Activated CD4-positive, alpha-beta memory T cell treated with anti-CD3 and anti-CD28 coated beads for 36 hours (primary cell): ENCODE data around the gene WNT1. TPM values are rescaled to one million over a fixed set of nuclear protein-coding genes. Genes with fewer than 3 reads are reported as not detected.
A peak's percentile ranks its signal among the peaks of the same experiment; 100 is the strongest.

Experiments
- CTCF ChIA-PET: fragments of 350-600 bp; sonication (Branson Sonifier 250); formaldehyde crosslinking; loops from one replicate; lab custom pipeline; 2021; ENCODE audit warnings: antibody characterized with exemption, inconsistent platforms; lab: Charles Lee
- POLR2A ChIA-PET: fragments of 350-600 bp; sonication (Branson Sonifier 250); formaldehyde crosslinking; loops from one replicate; lab custom pipeline; 2021; ENCODE audit warnings: antibody characterized with exemption; lab: Charles Lee
- DNase-seq: peaks from one replicate; pipeline ENCODE4 v3.0.0-alpha.2; 2020
- H3K27ac Mint-ChIP-seq: one replicate; pipeline ENCODE4 v1.8.0; 2021; ENCODE audit warnings: mixed read lengths
- H3K27me3 Mint-ChIP-seq: one replicate; pipeline ENCODE4 v1.8.0; 2021; ENCODE audit warnings: mixed read lengths
- H3K36me3 Mint-ChIP-seq: one replicate; pipeline ENCODE4 v1.8.0; 2021; ENCODE audit warnings: mixed read lengths
- H3K4me1 Mint-ChIP-seq: one replicate; pipeline ENCODE4 v1.8.0; 2021; ENCODE audit warnings: low read depth, mixed read lengths
- H3K4me3 Mint-ChIP-seq: one replicate; pipeline ENCODE4 v1.8.0; 2021; ENCODE audit warnings: mild to moderate bottlenecking, mixed read lengths
- H3K9me3 Mint-ChIP-seq: one replicate; pipeline ENCODE4 v1.8.0; 2021; ENCODE audit warnings: mixed read lengths
- intact Hi-C: fragments of 100-400 bp; cut with micrococcal nuclease; formaldehyde crosslinking; loops from one replicate; pipeline ENCODE4 v1.15.1; 2023
- total RNA-seq, 2 experiments: library from RNA; stranded (reverse); gene quantifications; one replicate each; pipeline ENCODE4 v1.2.3, GENCODE V29; 2021

WNT1 gene
- total RNA-seq, 2 experiments from 2014 or later = not detected

- peaks cover 52% of the 10 kb centered on the region for H3K4me1 Mint-ChIP-seq
- ChIA-PET CTCF (interaction anchor here (3.6 to 13.5 kb wide), 3 partner anchors 14 to 24 kb away, joined by 12 to 202 read pairs (median 168); partner anchors contain the start of genes ARF3, DDN and WNT10B), POLR2A (interaction anchor here (0.8 kb wide), 1 partner anchor 13 kb away, joined by 3 read pairs; no protein-coding TSS in a partner anchor)
- peak overlapping the region; percentile 44 for H3K4me3 Mint-ChIP-seq
- peak overlapping the region; percentile 19 for H3K27ac Mint-ChIP-seq
- peaks cover 46% of the 10 kb centered on the region for H3K27me3 Mint-ChIP-seq
- H3K9me3 Mint-ChIP-seq = no peaks in the 10 kb centered on the region
- no peak for DNase-seq
- intact Hi-C loops = loop anchor here (1.0 to 5.0 kb wide), 2 partner anchors 111 to 128 kb away; partner anchors contain the start of gene DHH
- no peaks in the 10 kb centered on the region for H3K36me3 Mint-ChIP-seq
These were observed 3.6 kb downstream of the WNT1 start for GRCh38 chr12:48981757-48982157.

- intact Hi-C loops = loop anchor here (5.0 kb wide), 1 partner anchor 110 kb away; the partner anchor contains the start of gene DHH
- Mint-ChIP-seq H3K27me3 (peaks cover 45% of the 10 kb centered on the region), H3K4me1 (peaks cover 44% of the 10 kb centered on the region), H3K4me3 (no peak overlapping the region), H3K36me3 (no peaks in the 10 kb centered on the region), H3K27ac (no peak overlapping the region), H3K9me3 (no peaks in the 10 kb centered on the region)
- POLR2A ChIA-PET = interaction anchor here (0.8 kb wide), 1 partner anchor 14 kb away, joined by 3 read pairs; no protein-coding TSS in a partner anchor
- CTCF ChIA-PET = interaction anchor here (0.6 to 13.5 kb wide), 8 partner anchors 15 to 131 kb away, joined by 3 to 202 read pairs (median 4); partner anchors contain the start of genes ARF3, DDN, DDX23 and WNT10B
- DNase-seq = no peak
These were observed 4.4 kb downstream of the WNT1 start for GRCh38 chr12:48982397-48983080.

DNA sequence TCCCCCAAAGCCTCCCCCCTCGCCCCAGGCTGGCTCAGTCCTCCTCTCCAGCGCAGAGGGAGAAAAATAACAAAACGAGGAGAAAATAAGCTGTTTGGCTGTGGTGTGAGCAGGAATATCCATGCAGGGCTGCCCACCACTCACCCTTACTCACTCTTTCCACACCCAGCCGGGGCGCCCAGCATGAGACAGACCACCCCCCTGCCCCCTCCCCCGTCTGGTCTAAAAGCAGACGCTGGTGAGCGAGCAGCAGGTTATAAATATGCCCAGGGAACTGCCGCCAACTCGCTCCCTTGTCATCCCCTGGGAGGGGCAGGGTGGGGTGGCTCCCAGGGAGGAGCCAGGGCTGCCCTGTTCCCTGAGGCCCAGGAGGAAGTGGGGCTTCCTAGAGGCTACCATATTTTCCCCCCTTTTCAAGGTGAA lies 7.4 kb downstream of the WNT1 start:
- Mint-ChIP-seq H3K9me3 (no peaks in the 10 kb centered on the region), H3K27me3 (peaks cover 42% of the 10 kb centered on the region), H3K36me3 (no peaks in the 10 kb centered on the region), H3K4me3 (no peak overlapping the region), H3K4me1 (peaks cover 24% of the 10 kb centered on the region), H3K27ac (no peak overlapping the region)
- POLR2A ChIA-PET = no interaction called here
- intact Hi-C loops = no loop called here
- CTCF ChIA-PET = interaction anchor here (1.3 to 13.5 kb wide), 6 partner anchors 7 to 113 kb away, joined by 3 to 202 read pairs (median 56); partner anchors contain the start of genes ARF3, DDN, WNT1 and WNT10B
- DNase-seq = no peak

DNA sequence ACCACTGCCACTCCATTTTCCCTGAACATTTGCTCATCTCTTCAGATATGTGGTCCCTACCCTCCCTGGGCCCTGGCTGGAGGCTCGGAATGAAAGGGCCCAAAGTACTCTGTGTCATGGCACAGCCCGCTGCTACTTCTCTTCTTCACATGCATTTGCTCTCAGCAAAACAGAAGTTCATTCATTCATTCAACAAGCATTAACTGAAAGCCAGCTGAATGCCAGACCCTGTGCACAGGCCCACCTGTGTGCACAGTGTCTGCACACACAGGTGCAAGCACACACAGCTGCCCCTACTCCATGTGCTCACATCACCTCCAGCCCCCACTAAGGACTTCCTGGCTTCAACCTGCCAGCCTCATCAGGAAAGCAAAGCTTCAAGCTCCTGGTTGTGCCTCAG lies 7.8 kb downstream of the WNT1 start:
- CTCF ChIA-PET = interaction anchor here (0.7 to 13.5 kb wide), 9 partner anchors 8 to 133 kb away, joined by 3 to 202 read pairs (median 31); partner anchors contain the start of genes ARF3, DDN, WNT1 and WNT10B
- Mint-ChIP-seq H3K27me3 (peaks cover 38% of the 10 kb centered on the region), H3K9me3 (no peaks in the 10 kb centered on the region), H3K36me3 (no peaks in the 10 kb centered on the region), H3K27ac (no peak overlapping the region), H3K4me3 (no peak overlapping the region), H3K4me1 (peaks cover 20% of the 10 kb centered on the region)
- intact Hi-C loops = no loop called here
- POLR2A ChIA-PET = no interaction called here
- DNase-seq = no peak

DNA sequence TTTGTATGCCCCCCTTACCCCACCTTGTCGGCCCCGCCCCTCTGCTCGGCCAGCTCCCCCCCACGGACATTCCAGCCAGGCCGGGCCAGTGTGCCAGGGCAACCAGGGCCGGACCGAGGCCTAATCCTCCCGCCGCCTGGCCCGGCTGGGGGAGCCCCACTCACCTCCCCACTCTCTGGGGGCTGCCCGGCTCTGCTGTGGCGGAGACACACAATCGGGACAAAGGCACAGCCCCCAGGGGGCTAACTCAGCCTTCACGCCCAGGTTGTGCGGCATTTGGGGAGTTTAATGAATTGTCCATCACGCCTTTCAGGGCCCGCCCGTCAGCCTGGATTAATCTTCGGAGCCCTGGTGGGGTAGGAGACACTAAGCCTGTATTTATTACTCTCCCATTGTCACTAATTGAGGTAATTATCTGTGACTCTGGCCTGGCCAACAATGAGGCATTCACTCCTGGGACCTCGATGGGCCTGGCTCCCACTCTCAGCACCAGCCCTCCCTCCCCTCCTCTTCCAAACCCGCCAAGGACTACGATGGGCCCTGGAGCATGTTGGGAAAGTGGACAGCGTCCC lies 8.7 kb downstream of the WNT1 start:
- ChIA-PET POLR2A (no interaction called here), CTCF (interaction anchor here (0.7 to 13.5 kb wide), 10 partner anchors 9 to 134 kb away, joined by 3 to 202 read pairs (median 32); partner anchors contain the start of genes ARF3, DDN, WNT1 and WNT10B)
- H3K4me3 Mint-ChIP-seq = no peak overlapping the region
- H3K27me3 Mint-ChIP-seq = peaks cover 30% of the 10 kb centered on the region
- peaks cover 12% of the 10 kb centered on the region for H3K4me1 Mint-ChIP-seq
- no peaks in the 10 kb centered on the region for H3K36me3 Mint-ChIP-seq
- no peaks in the 10 kb centered on the region for H3K9me3 Mint-ChIP-seq
- DNase-seq = no peak
- H3K27ac Mint-ChIP-seq = no peak overlapping the region
- intact Hi-C loops = no loop called here

DNA sequence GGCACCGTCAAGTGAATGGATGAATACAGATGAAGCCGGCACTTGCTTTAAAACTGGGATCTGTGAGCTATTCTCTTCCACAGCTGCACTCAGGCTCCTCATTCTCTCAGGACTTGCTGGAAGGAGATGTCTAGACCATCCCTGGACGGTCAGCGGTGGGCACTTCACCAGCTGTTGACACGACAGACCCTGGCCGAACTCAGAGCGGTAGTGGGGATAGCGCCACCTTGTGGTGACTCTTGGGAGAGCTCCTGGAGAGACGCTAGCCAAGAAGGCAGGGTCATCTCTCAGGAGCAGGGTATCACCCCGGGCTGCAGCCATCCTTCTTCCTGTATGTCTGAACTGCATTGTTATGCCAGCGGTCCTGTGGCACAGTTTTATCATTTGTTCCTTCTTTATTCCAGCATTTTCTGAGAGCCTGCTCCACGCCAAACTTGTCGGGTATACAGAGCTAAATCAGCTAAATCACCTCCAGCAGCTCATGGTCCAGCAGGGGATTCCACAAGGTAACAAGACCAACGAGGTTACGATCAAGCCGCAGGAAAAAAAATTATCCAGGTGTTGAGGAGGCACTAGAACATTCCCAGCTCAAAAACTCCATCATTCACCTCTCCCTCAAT lies 10.0 kb downstream of the WNT1 start:
- intact Hi-C loops = loop anchor here (2.0 kb wide), 1 partner anchor 135 kb away; the partner anchor contains the start of gene DDX23
- Mint-ChIP-seq H3K9me3 (no peaks in the 10 kb centered on the region), H3K36me3 (no peaks in the 10 kb centered on the region), H3K27me3 (peaks cover 24% of the 10 kb centered on the region), H3K27ac (no peak overlapping the region), H3K4me1 (peaks cover 5% of the 10 kb centered on the region), H3K4me3 (no peak overlapping the region)
- CTCF ChIA-PET = interaction anchor here (0.6 to 13.5 kb wide), 65 partner anchors 10 to 446 kb away, joined by 3 to 202 read pairs (median 5); partner anchors contain the start of genes ARF3, DDN, DDX23 and DHH
- POLR2A ChIA-PET = interaction anchor here (0.7 to 0.9 kb wide), 3 partner anchors 10 to 35 kb away, joined by 3 read pairs; partner anchors contain the start of gene WNT1
- peak; percentile 86 for DNase-seq

- Mint-ChIP-seq H3K9me3 (no peaks in the 10 kb centered on the region), H3K27me3 (peaks cover 38% of the 10 kb centered on the region), H3K4me1 (peaks cover 11% of the 10 kb centered on the region), H3K36me3 (no peaks in the 10 kb centered on the region), H3K4me3 (no peak overlapping the region), H3K27ac (no peak overlapping the region)
- DNase-seq = no peak
- intact Hi-C loops = no loop called here
- POLR2A ChIA-PET = no interaction called here
- CTCF ChIA-PET = interaction anchor here (0.7 to 1.7 kb wide), 5 partner anchors 13 to 138 kb away, joined by 3 to 5 read pairs (median 3); partner anchors contain the start of gene WNT1
These were observed 12.4 kb downstream of the WNT1 start for GRCh38 chr12:48990552-48990951.

GRCh38 chr12:48991247-48992050 lies 13.3 kb downstream of the WNT1 start:
- Mint-ChIP-seq H3K36me3 (no peaks in the 10 kb centered on the region), H3K4me3 (no peak overlapping the region), H3K27ac (no peak overlapping the region), H3K4me1 (peaks cover 12% of the 10 kb centered on the region), H3K9me3 (no peaks in the 10 kb centered on the region), H3K27me3 (peaks cover 41% of the 10 kb centered on the region)
- intact Hi-C loops = no loop called here
- ChIA-PET CTCF (interaction anchor here (0.7 to 14.7 kb wide), 7 partner anchors 11 to 138 kb away, joined by 3 to 168 read pairs (median 5); partner anchors contain the start of gene WNT1), POLR2A (no interaction called here)
- DNase-seq = no peak

GRCh38 chr12:48993787-48994186 lies 15.7 kb downstream of the WNT1 start:
- Mint-ChIP-seq H3K9me3 (no peaks in the 10 kb centered on the region), H3K4me1 (peaks cover 20% of the 10 kb centered on the region), H3K4me3 (no peak overlapping the region), H3K36me3 (no peaks in the 10 kb centered on the region), H3K27me3 (peaks cover 40% of the 10 kb centered on the region), H3K27ac (no peak overlapping the region)
- ChIA-PET POLR2A (no interaction called here), CTCF (interaction anchor here (0.9 to 14.7 kb wide), 6 partner anchors 14 to 140 kb away, joined by 3 to 168 read pairs (median 9); partner anchors contain the start of gene WNT1)
- DNase-seq = no peak
- intact Hi-C loops = loop anchor here (2.0 kb wide), 1 partner anchor 69 kb away; the partner anchor contains the start of gene FKBP11

GRCh38 chr12:48994224-48995085 lies 16.3 kb downstream of the WNT1 start:
- peaks cover 36% of the 10 kb centered on the region for H3K27me3 Mint-ChIP-seq
- POLR2A ChIA-PET = no interaction called here
- peaks cover 24% of the 10 kb centered on the region for H3K4me1 Mint-ChIP-seq
- no peak for DNase-seq
- no peak overlapping the region for H3K4me3 Mint-ChIP-seq
- no peak overlapping the region for H3K27ac Mint-ChIP-seq
- CTCF ChIA-PET = interaction anchor here (0.8 to 14.7 kb wide), 9 partner anchors 14 to 180 kb away, joined by 3 to 168 read pairs (median 6); partner anchors contain the start of genes PRKAG1 and WNT1
- intact Hi-C loops = loop anchor here (2.0 to 5.0 kb wide), 2 partner anchors 70 to 92 kb away; partner anchors contain the start of gene FKBP11
- H3K36me3 Mint-ChIP-seq = no peaks in the 10 kb centered on the region
- H3K9me3 Mint-ChIP-seq = no peaks in the 10 kb centered on the region
